Measurements from ENCODE around the gene KIF4A. TPM values are rescaled to one million over a fixed set of nuclear protein-coding genes. Genes with fewer than 3 reads are reported as not detected.

KIF4A gene
- total and polyA plus RNA-seq, 2 of the 13 experiments (the other 11 are each of a cell fraction or from before 2014, with no cell fraction given), result 9.4 to 28.2 TPM

GRCh38 chrX:70461026-70461425 is 171.1 kb downstream of the KIF4A start:
- POLR2A ChIA-PET, result no interaction called here
- no peak overlapping the region for H3K9ac ChIP-seq (ENCODE audit: insufficient read depth, low read depth, low read length)
- H2AFZ ChIP-seq (ENCODE audit: low read length), result no peak overlapping the region
- peaks cover 11% of the 10 kb centered on the region for H3K4me1 ChIP-seq (ENCODE audit: insufficient read depth, low read length)
- in situ Hi-C loops (cut with HindIII; ENCODE audit: extremely low pct_ligation_motif_present, low pct_unique_long_range_greater_than_20kb) (no loop called here), intact Hi-C loops (cut with micrococcal nuclease; ENCODE audit: unreplicated experiment) (no loop called here)
- no peaks in the 10 kb centered on the region for H3K36me3 ChIP-seq (replicated peaks in 1 of 2; ENCODE audit: control insufficient read depth in 1 of 2, insufficient read depth in 2 of 2, low read length in 2 of 2)
- no peaks in the 10 kb centered on the region for H4K20me1 ChIP-seq (ENCODE audit: insufficient read depth, low read length)
- H3K4me2 ChIP-seq (ENCODE audit: low read depth, low read length), result no peak overlapping the region
- CTCF ChIA-PET (ENCODE audit: low intra/inter-chr PET ratio, low total read pairs), result no interaction called here
- TF ChIP-seq ZFP91 (CRISPR knock-in tag; IDR thresholded peaks at IDR 0.05; ENCODE audit: borderline replicate concordance) (no peak), TEAD2 (CRISPR knock-in tag; IDR thresholded peaks at IDR 0.05) (no peak), CREB1 (IDR thresholded peaks at IDR 0.05) (no peak), CREB1 (CRISPR knock-in tag; IDR thresholded peaks at IDR 0.05) (no peak), RAD21 (CRISPR knock-in tag; IDR thresholded peaks at IDR 0.05) (no peak), GPBP1L1 (CRISPR knock-in tag; IDR thresholded peaks at IDR 0.05) (no peak), POGZ (CRISPR knock-in tag; IDR thresholded peaks at IDR 0.05) (no peak), ZNF331 (CRISPR knock-in tag; IDR thresholded peaks at IDR 0.05) (no peak), SNAPC2 (CRISPR knock-in tag; IDR thresholded peaks at IDR 0.05) (no peak), ZNF792 (CRISPR knock-in tag; IDR thresholded peaks at IDR 0.05) (no peak), SOX5 (CRISPR knock-in tag; IDR thresholded peaks at IDR 0.05; ENCODE audit: borderline replicate concordance) (no peak), E2F2 (CRISPR knock-in tag; IDR thresholded peaks at IDR 0.05; ENCODE audit: borderline replicate concordance) (no peak), SRSF1 (optimal IDR thresholded peaks at IDR 0.05; ENCODE audit: low read depth, low read length) (no peak), ZNF800 (CRISPR knock-in tag; IDR thresholded peaks at IDR 0.05) (no peak), ZSCAN12 (CRISPR knock-in tag; IDR thresholded peaks at IDR 0.05) (no peak), ZNF703 (CRISPR knock-in tag; IDR thresholded peaks at IDR 0.05; ENCODE audit: borderline replicate concordance) (no peak), NAIF1 (CRISPR knock-in tag; IDR thresholded peaks at IDR 0.05; ENCODE audit: borderline replicate concordance) (no peak), ZMYM2 (CRISPR knock-in tag; IDR thresholded peaks at IDR 0.05) (no peak), ZNF607 (CRISPR knock-in tag; IDR thresholded peaks at IDR 0.05; ENCODE audit: borderline replicate concordance) (no peak), WIZ (CRISPR knock-in tag; IDR thresholded peaks at IDR 0.05) (no peak), ZNF691 (CRISPR knock-in tag; IDR thresholded peaks at IDR 0.05; ENCODE audit: borderline replicate concordance, low read depth) (no peak)
- H3K79me2 ChIP-seq (ENCODE audit: insufficient read depth, low read length), result peaks cover 10% of the 10 kb centered on the region
- H3K4me3 ChIP-seq (replicated peaks in 1 of 3; ENCODE audit: insufficient read depth in 1 of 3, low read depth in 2 of 3, low read length in 3 of 3), result no peak overlapping the region
- FAIRE-seq, result no peak
- 100% methylated on average over 2 of the region's 2 CpGs for WGBS (ENCODE audit: low lambda C conversion rate)
- no peak for ATAC-seq
- no peaks in the 10 kb centered on the region for H3K9me3 ChIP-seq (ENCODE audit: low read length)
- DNase-seq (ENCODE audit: low spot score), result no peak
- no peaks in the 10 kb centered on the region for H3K27me3 ChIP-seq (ENCODE audit: control insufficient read depth in 1 of 2, insufficient read depth in 2 of 2, low read length in 2 of 2)
- no TSS peak for BruUV-seq (replicated peaks)
- no peak overlapping the region for H3K27ac ChIP-seq (ENCODE audit: extremely low read length, insufficient read depth, low read length)

All from HepG2 (cell line).